HepG2 (cell line): ENCODE results near the gene TBC1D22A. TPM values are rescaled to one million over a fixed set of nuclear protein-coding genes. Genes with fewer than 3 reads are reported as not detected.

Source experiments
- ADNP ChIP-seq: sonication (generic); formaldehyde crosslinking; IDR thresholded peaks from 2 replicates; pipeline ENCODE4 v1.4.0; 2020; ENCODE audit warnings: missing genetic modification reagents
- FOXO4 ChIP-seq: sonication (generic); formaldehyde crosslinking; conservative IDR thresholded peaks from 2 replicates; pipeline ENCODE4 v1.8.1; 2023; ENCODE audit warnings: missing genetic modification reagents
- HOXA5 ChIP-seq: sonication (generic); formaldehyde crosslinking; IDR thresholded peaks from 2 replicates; pipeline ENCODE4 v1.4.0; 2020; ENCODE audit warnings: missing genetic modification reagents
- RFX1 ChIP-seq: fragments of 450-650 bp; IDR thresholded peaks from 2 replicates; pipeline ENCODE4 v1.6.1; 2017
- SRY ChIP-seq: sonication (generic); formaldehyde crosslinking; IDR thresholded peaks from 2 replicates; pipeline ENCODE4 v1.8.0; 2022; ENCODE audit warnings: mild to moderate bottlenecking, missing genetic modification reagents
- ZNF12 ChIP-seq: sonication (generic); formaldehyde crosslinking; IDR thresholded peaks from 2 replicates; pipeline ENCODE4 v1.5.0; 2020; ENCODE audit warnings: missing genetic modification reagents
- ZNF609 ChIP-seq: sonication (generic); formaldehyde crosslinking; IDR thresholded peaks from 2 replicates; pipeline ENCODE4 v1.4.0; 2020; ENCODE audit warnings: mild to moderate bottlenecking, missing genetic modification reagents, borderline replicate concordance
- ZNF687 ChIP-seq: sonication (generic); formaldehyde crosslinking; IDR thresholded peaks from 2 replicates; pipeline ENCODE4 v1.5.1; 2020; ENCODE audit warnings: mild to moderate bottlenecking, missing genetic modification reagents, moderate library complexity
- ZNF777 ChIP-seq: sonication (generic); formaldehyde crosslinking; IDR thresholded peaks from 2 replicates; pipeline ENCODE4 v1.4.0; 2020; ENCODE audit warnings: missing genetic modification reagents
- polyA plus RNA-seq, 8 experiments: library from polyadenylated mRNA; depleted of rRNA in 3 of 8; stranded (reverse) in 7 of 8; unstranded in 1 of 8; fragments of >200 nt; fragmentation: Illumina TruSeq in 4 of 8; extraction: Trizol in 4 of 8; gene quantifications; 2 replicates each; pipeline versions ENCODE4 v1.2.1 to v1.2.3, GENCODE V29; 2011 to 2016; ENCODE audit warnings: low read depth in 4 of 8, missing spikeins in 1 of 8, mixed read lengths in 1 of 8; ENCODE audit not compliant: insufficient read depth in 1 of 8
- total RNA-seq, 5 experiments: library from RNA; depleted of rRNA; stranded (reverse); fragments of >200 nt; fragmentation: Illumina TruSeq; extraction: Trizol; gene quantifications; 2 replicates each; pipeline ENCODE4 v1.2.3, GENCODE V29; 2016; ENCODE audit warnings: low read depth in 1 of 5

Gene TBC1D22A
- total and polyA plus RNA-seq, 2 of the 13 experiments (the other 11 are each of a cell fraction or from before 2014, with no cell fraction given): 17.3 to 18.0 TPM

GRCh38 chr22:46858181-46858771 is 95.8 kb downstream of the TBC1D22A start (continued):
- TF ChIP-seq ZNF609 (CRISPR knock-in tag) (no peak), HOXA5 (CRISPR knock-in tag) (no peak), ZNF12 (CRISPR knock-in tag) (no peak), ADNP (CRISPR knock-in tag) (no peak), RFX1 (no peak), ZNF777 (CRISPR knock-in tag) (no peak), SRY (CRISPR knock-in tag) (no peak), FOXO4 (CRISPR knock-in tag) (no peak), ZNF687 (CRISPR knock-in tag) (no peak)
- TF ChIP-seq, all 625 proteins: peak for 0
